ENCODE measurements around the gene ICAM5.

- peak; percentile 6; the same call in 1 of the 2 replicates for TF ChIP-seq POLR2AphosphoS5 (IDR thresholded peaks at IDR 0.05; ENCODE audit: borderline replicate concordance, low read depth, low read length)
- no peak for TF ChIP-seq EZH2 (IDR thresholded peaks at IDR 0.05)
Observed at GRCh38 chr19:10289836-10290356, at the start of gene ICAM5.

Measured in SK-N-MC (cell line).